H9 (cell line): ENCODE results near the gene CLUH. TPM values are rescaled to one million over a fixed set of nuclear protein-coding genes. Genes with fewer than 3 reads are reported as not detected.
"Not testable (repeated sequence)": the region's sequence is repeated elsewhere in the genome, so short reads cannot be mapped to it uniquely, and the experiment has no call there.

ENCODE experiments used
- DNase-seq: peaks from one replicate; pipeline ENCODE4 v3.0.0-alpha.2; 2017
- H2AFZ ChIP-seq: one replicate; pipeline ENCODE4 v1.6.1; 2013; ENCODE audit warnings: mild to moderate bottlenecking, low read length, control low read depth, moderate library complexity
- H2AK5ac ChIP-seq: 2 replicates; pipeline ENCODE4 v1.6.1; 2013; ENCODE audit warnings: low read length, control low read depth, mixed read lengths; ENCODE audit not compliant: insufficient read length
- H2BK120ac ChIP-seq: one replicate; pipeline ENCODE4 v1.6.1; 2013; ENCODE audit warnings: low read depth, mild to moderate bottlenecking, low read length, control low read depth, inconsistent platforms; ENCODE audit not compliant: poor library complexity, severe bottlenecking
- H2BK12ac ChIP-seq: 2 replicates; pipeline ENCODE4 v1.6.1; 2013; ENCODE audit warnings: low read length, control low read depth, mixed read lengths, low read depth; ENCODE audit not compliant: insufficient read length
- H2BK15ac ChIP-seq: 2 replicates; pipeline ENCODE4 v1.6.1; 2013; ENCODE audit warnings: low read depth, low read length, control low read depth
- H2BK20ac ChIP-seq: one replicate; pipeline ENCODE4 v1.6.1; 2013; ENCODE audit warnings: low read depth, mild to moderate bottlenecking, low read length, control low read depth, inconsistent platforms; ENCODE audit not compliant: poor library complexity, severe bottlenecking
- H2BK5ac ChIP-seq: 2 replicates; pipeline ENCODE4 v1.6.1; 2013; ENCODE audit warnings: low read length, control low read depth, mixed read lengths; ENCODE audit not compliant: insufficient read length
- H3K14ac ChIP-seq: 2 replicates; pipeline ENCODE4 v1.6.1; 2013; ENCODE audit warnings: low read length, control low read depth; ENCODE audit not compliant: insufficient read depth
- H3K18ac ChIP-seq: 2 replicates; pipeline ENCODE4 v1.6.1; 2013; ENCODE audit warnings: low read depth, mild to moderate bottlenecking, mixed read lengths, low read length, control low read depth; ENCODE audit not compliant: insufficient read length
- H3K23ac ChIP-seq: 2 replicates; pipeline ENCODE4 v1.6.1; 2013; ENCODE audit warnings: low read length, control low read depth, mixed read lengths, low read depth; ENCODE audit not compliant: insufficient read length
- H3K23me2 ChIP-seq: 2 replicates; pipeline ENCODE4 v1.6.1; 2013; ENCODE audit warnings: low read depth, mild to moderate bottlenecking, mixed read lengths, low read length, control low read depth; ENCODE audit not compliant: insufficient read length, poor library complexity, severe bottlenecking
- H3K27ac ChIP-seq: 2 replicates; pipeline ENCODE4 v1.5.1; 2013; ENCODE audit warnings: low read length, control low read depth, mixed read lengths, low read depth; ENCODE audit not compliant: insufficient read length
- H3K27me3 ChIP-seq: 2 replicates; pipeline ENCODE4 v1.6.1; 2013; ENCODE audit warnings: low read length, control low read depth, inconsistent platforms; ENCODE audit not compliant: insufficient read depth
- H3K4ac ChIP-seq: 2 replicates; pipeline ENCODE4 v1.6.1; 2013; ENCODE audit warnings: low read depth, mild to moderate bottlenecking, control low read depth, inconsistent platforms, low read length, moderate library complexity
- H3K4me1 ChIP-seq: 2 replicates; pipeline ENCODE4 v1.6.1; 2013; ENCODE audit warnings: low read length, control low read depth, inconsistent platforms; ENCODE audit not compliant: insufficient read depth
- H3K4me2 ChIP-seq: 2 replicates; pipeline ENCODE4 v1.6.1; 2013; ENCODE audit warnings: low read length, control low read depth, mixed read lengths; ENCODE audit not compliant: insufficient read length, insufficient read depth
- H3K56ac ChIP-seq: 2 replicates; pipeline ENCODE4 v1.6.1; 2013; ENCODE audit warnings: low read depth, mild to moderate bottlenecking, mixed read lengths, low read length, control low read depth; ENCODE audit not compliant: insufficient read length
- H3K79me1 ChIP-seq: 2 replicates; pipeline ENCODE4 v1.6.1; 2013; ENCODE audit warnings: low read depth, mild to moderate bottlenecking, moderate library complexity, low read length, control low read depth, inconsistent platforms; ENCODE audit not compliant: insufficient read depth, poor library complexity, severe bottlenecking
- H3K79me2 ChIP-seq: 2 replicates; pipeline ENCODE4 v1.6.1; 2013; ENCODE audit warnings: low read length, control low read depth, inconsistent platforms; ENCODE audit not compliant: insufficient read depth
- H3K9ac ChIP-seq: 2 replicates; pipeline ENCODE4 v1.6.1; 2013; ENCODE audit warnings: low read length, control low read depth, mixed read lengths; ENCODE audit not compliant: insufficient read length; ENCODE audit errors: extremely low read depth
- H3K9me3 ChIP-seq: one replicate; pipeline ENCODE4 v1.6.1; 2013; ENCODE audit warnings: low read depth, low read length, inconsistent platforms; ENCODE audit not compliant: control insufficient read depth
- H3T11ph ChIP-seq: one replicate; pipeline ENCODE4 v1.6.1; 2013; ENCODE audit warnings: mild to moderate bottlenecking, low read length, control low read depth, inconsistent platforms
- H4K20me1 ChIP-seq: one replicate; pipeline ENCODE4 v1.6.1; 2013; ENCODE audit not compliant: control insufficient read depth, insufficient read length, insufficient read depth
- H4K5ac ChIP-seq: 2 replicates; pipeline ENCODE4 v1.6.1; 2013; ENCODE audit warnings: low read depth, mild to moderate bottlenecking, mixed read lengths, low read length, control low read depth; ENCODE audit not compliant: insufficient read length
- H4K8ac ChIP-seq: replicated peaks from 2 replicates; pipeline ENCODE4 v1.6.1; 2013; ENCODE audit warnings: low read length, control low read depth, mixed read lengths, low read depth; ENCODE audit not compliant: insufficient read length
- H4K91ac ChIP-seq: 2 replicates; pipeline ENCODE4 v1.6.1; 2013; ENCODE audit warnings: low read depth, mild to moderate bottlenecking, moderate library complexity, mixed read lengths, low read length, control low read depth; ENCODE audit not compliant: insufficient read length
- H3K27ac Mint-ChIP-seq, 3 experiments: 2 replicates in 2 of 3; 3 replicates in 1 of 3; pipeline ENCODE4 v1.8.0; 2020 to 2021; ENCODE audit warnings: mixed read lengths in 3 of 3, mild to moderate bottlenecking in 1 of 3, moderate library complexity in 1 of 3
- H3K27me3 Mint-ChIP-seq: 2 replicates; pipeline ENCODE4 v1.8.0; 2021; ENCODE audit warnings: low read depth, mild to moderate bottlenecking, moderate library complexity, mixed read lengths
- H3K36me3 Mint-ChIP-seq, 3 experiments: 2 replicates in 2 of 3; 3 replicates in 1 of 3; pipeline ENCODE4 v1.8.0; 2020 to 2021; ENCODE audit warnings: low read depth in 3 of 3, mixed read lengths in 3 of 3; ENCODE audit not compliant: insufficient read depth in 1 of 3
- H3K4me1 Mint-ChIP-seq, 2 experiments: 2 replicates each; pipeline ENCODE4 v1.8.0; 2020; ENCODE audit warnings: mixed read lengths in 2 of 2
- H3K4me3 Mint-ChIP-seq, 2 experiments: 2 replicates in 1 of 2; 3 replicates in 1 of 2; pipeline ENCODE4 v1.8.0; 2020 to 2021; ENCODE audit warnings: mild to moderate bottlenecking in 2 of 2, mixed read lengths in 2 of 2, moderate library complexity in 1 of 2
- H3K9me3 Mint-ChIP-seq, 2 experiments: 2 replicates in 1 of 2; 3 replicates in 1 of 2; pipeline ENCODE4 v1.8.0; 2020; ENCODE audit warnings: mild to moderate bottlenecking in 2 of 2, mixed read lengths in 2 of 2, moderate library complexity in 1 of 2
- WGBS: extraction: QIAGEN DNeasy Blood & Tissue Kit; methylation state at CpG from one replicate; pipeline ENCODE4 v1.1.7; 2013; ENCODE audit warnings: missing lambda C conversion rate, low lambda C conversion rate, mixed read lengths; ENCODE audit not compliant: insufficient read length; ENCODE audit errors: extremely low coverage; 5-methylcytosine and 5-hydroxymethylcytosine counted together
- total RNA-seq: library from RNA; stranded (reverse); gene quantifications from 2 replicates; pipeline ENCODE4 v1.2.1, GENCODE V29; 2021
- TF ChIP-seq, protein P1 (sequence below): fragments of 200-600 bp; sonication (generic); conservative IDR thresholded peaks from 3 replicates; pipeline ENCODE4 v1.8.0; 2021; ENCODE audit warnings: antibody characterized with exemption, mild to moderate bottlenecking

The CLUH gene
- total RNA-seq, 1 experiment from 2014 or later = 91.3 TPM

DNA sequence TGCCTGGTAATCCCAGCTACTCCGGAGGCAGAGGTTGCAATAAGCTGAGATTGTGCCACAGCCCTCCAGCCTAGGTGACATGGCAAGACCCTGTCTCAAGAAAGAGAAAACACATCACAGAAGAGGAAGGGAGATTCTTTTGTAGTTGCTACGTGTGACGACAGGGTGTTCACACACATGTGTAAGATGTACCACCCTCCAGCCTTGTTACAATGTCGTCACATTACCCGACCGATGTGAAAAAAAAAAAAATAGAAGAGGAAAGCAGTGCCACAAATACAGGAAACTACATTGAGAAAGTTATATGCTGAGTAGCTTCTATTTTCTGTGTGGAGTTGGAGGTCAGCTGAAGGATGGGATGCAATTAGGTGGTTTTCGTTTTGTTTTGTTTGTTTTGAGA is 56.0 kb downstream of the CLUH start:
- TF ChIP-seq, protein P1, sequence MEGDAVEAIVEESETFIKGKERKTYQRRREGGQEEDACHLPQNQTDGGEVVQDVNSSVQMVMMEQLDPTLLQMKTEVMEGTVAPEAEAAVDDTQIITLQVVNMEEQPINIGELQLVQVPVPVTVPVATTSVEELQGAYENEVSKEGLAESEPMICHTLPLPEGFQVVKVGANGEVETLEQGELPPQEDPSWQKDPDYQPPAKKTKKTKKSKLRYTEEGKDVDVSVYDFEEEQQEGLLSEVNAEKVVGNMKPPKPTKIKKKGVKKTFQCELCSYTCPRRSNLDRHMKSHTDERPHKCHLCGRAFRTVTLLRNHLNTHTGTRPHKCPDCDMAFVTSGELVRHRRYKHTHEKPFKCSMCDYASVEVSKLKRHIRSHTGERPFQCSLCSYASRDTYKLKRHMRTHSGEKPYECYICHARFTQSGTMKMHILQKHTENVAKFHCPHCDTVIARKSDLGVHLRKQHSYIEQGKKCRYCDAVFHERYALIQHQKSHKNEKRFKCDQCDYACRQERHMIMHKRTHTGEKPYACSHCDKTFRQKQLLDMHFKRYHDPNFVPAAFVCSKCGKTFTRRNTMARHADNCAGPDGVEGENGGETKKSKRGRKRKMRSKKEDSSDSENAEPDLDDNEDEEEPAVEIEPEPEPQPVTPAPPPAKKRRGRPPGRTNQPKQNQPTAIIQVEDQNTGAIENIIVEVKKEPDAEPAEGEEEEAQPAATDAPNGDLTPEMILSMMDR = no peak
- no peak overlapping the region for H3K4me2 ChIP-seq
- no peaks in the 10 kb centered on the region for H3K9me3 ChIP-seq
- H2AFZ ChIP-seq = no peak overlapping the region
- H3K4ac ChIP-seq = no peak overlapping the region
- H4K8ac ChIP-seq = no peak overlapping the region
- no peaks in the 10 kb centered on the region for H3K27me3 ChIP-seq
- H2BK15ac ChIP-seq = no peak overlapping the region
- no peak overlapping the region for H3T11ph ChIP-seq
- Mint-ChIP-seq H3K27me3 (no peaks in the 10 kb centered on the region), H3K36me3 (peaks cover 21 to 31% (median 24%) of the 10 kb centered on the region in 3 experiments), H3K27ac (peak overlapping the region in 1 of 3 experiments; percentile 52; a peak in 1 of 7 replicates), H3K4me3 (no peak overlapping the region), H3K4me1 (no peaks in the 10 kb centered on the region), H3K9me3 (peaks cover 2 to 5% of the 10 kb centered on the region in 2 experiments; a peak in 2 of 5 replicates)
- H3K9ac ChIP-seq = no peak overlapping the region
- no peak overlapping the region for H3K56ac ChIP-seq
- no peak overlapping the region for H2BK20ac ChIP-seq
- H2BK5ac ChIP-seq = no peak overlapping the region
- H3K79me2 ChIP-seq = peaks cover 12% of the 10 kb centered on the region
- H3K79me1 ChIP-seq = peaks cover 3% of the 10 kb centered on the region
- WGBS = no CpG with 5 or more reads among the region's 7 CpGs
- H3K23me2 ChIP-seq = no peaks in the 10 kb centered on the region
- no peak for DNase-seq
- no peak overlapping the region for H2BK12ac ChIP-seq
- H2AK5ac ChIP-seq = no peak overlapping the region
- H3K23ac ChIP-seq = no peak overlapping the region
- no peak overlapping the region for H3K18ac ChIP-seq
- H3K14ac ChIP-seq = no peak overlapping the region
- H3K4me1 ChIP-seq = no peaks in the 10 kb centered on the region
- no peak overlapping the region for H2BK120ac ChIP-seq
- no peaks in the 10 kb centered on the region for H4K20me1 ChIP-seq
- H3K27ac ChIP-seq = no peak overlapping the region
- H4K91ac ChIP-seq = no peak overlapping the region
- no peak overlapping the region for H4K5ac ChIP-seq

DNA sequence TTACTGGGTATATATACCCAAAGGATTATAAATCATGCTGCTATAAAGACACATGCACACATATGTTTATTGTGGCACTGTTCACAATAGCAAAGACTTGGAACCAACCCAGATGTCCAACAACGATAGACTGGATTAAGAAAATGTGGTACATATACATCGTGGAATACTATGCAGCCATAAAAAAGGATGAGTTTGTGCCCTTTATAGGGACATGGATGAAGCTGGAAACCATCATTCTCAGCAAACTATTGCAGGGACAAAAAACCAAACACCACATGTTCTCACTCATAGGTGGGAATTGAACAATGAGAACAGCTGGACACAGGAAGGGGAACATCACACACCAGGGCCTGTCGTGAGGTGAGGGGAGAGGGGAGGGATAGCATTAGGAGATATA is 58.7 kb downstream of the CLUH start:
- not testable (repeated sequence) for H3K79me1 ChIP-seq, H3K4ac ChIP-seq, H3K4me1 Mint-ChIP-seq, H2BK15ac ChIP-seq, H3K18ac ChIP-seq, H3T11ph ChIP-seq, H3K27me3 ChIP-seq, DNase-seq, H3K4me3 Mint-ChIP-seq, H3K79me2 ChIP-seq, H2BK20ac ChIP-seq, H3K9ac ChIP-seq, H3K27ac Mint-ChIP-seq, H3K4me1 ChIP-seq, H2BK120ac ChIP-seq, H3K27ac ChIP-seq, H2AK5ac ChIP-seq, H2AFZ ChIP-seq, H3K4me2 ChIP-seq, H4K91ac ChIP-seq, H3K27me3 Mint-ChIP-seq, H3K56ac ChIP-seq, H3K9me3 Mint-ChIP-seq, H4K8ac ChIP-seq, H2BK12ac ChIP-seq, H3K9me3 ChIP-seq, H4K20me1 ChIP-seq, H4K5ac ChIP-seq, H3K23ac ChIP-seq, H3K14ac ChIP-seq, H3K23me2 ChIP-seq, H2BK5ac ChIP-seq
- no CpG with 5 or more reads among the region's 3 CpGs for WGBS
- H3K36me3 Mint-ChIP-seq = peaks cover 30 to 42% (median 40%) of the 10 kb centered on the region in 3 experiments
